ENCODE measurements around the gene CDYL2.

- TF ChIP-seq EP300 (conservative IDR thresholded peaks at IDR 0.05; ENCODE audit: poor library complexity, severe bottlenecking) = no peak
- TF ChIP-seq CTCF (IDR thresholded peaks at IDR 0.05; ENCODE audit: poor library complexity, severe bottlenecking) = no peak
- no peak for TF ChIP-seq EZH2 (IDR thresholded peaks at IDR 0.05; ENCODE audit: borderline replicate concordance, insufficient read depth, low read length, poor library complexity, severe bottlenecking)
- TF ChIP-seq REST (IDR thresholded peaks at IDR 0.05; ENCODE audit: borderline replicate concordance) = no peak
- no peak for TF ChIP-seq POLR2AphosphoS5 (IDR thresholded peaks at IDR 0.05)
- no peak for TF ChIP-seq TAF1 (IDR thresholded peaks at IDR 0.05; ENCODE audit: low read depth)
Observed at GRCh38 chr16:80825365-80825758, 21.0 kb upstream of the CDYL2 start.
